Ectodermal cell (in vitro differentiated cells): Measurements from ENCODE around the gene ITPRIPL2.

Experiments
- H3K27ac ChIP-seq: 2 replicates; pipeline ENCODE4 v1.7.0; 2013; ENCODE audit warnings: mild to moderate bottlenecking, low read depth, low read length; ENCODE audit not compliant: insufficient read depth, poor library complexity, severe bottlenecking
- H3K27me3 ChIP-seq: 2 replicates; pipeline ENCODE4 v1.7.0; 2013; ENCODE audit warnings: mild to moderate bottlenecking, low read length; ENCODE audit not compliant: insufficient read depth, control insufficient read depth, poor library complexity, severe bottlenecking
- H3K36me3 ChIP-seq: one replicate; pipeline ENCODE4 v1.7.0; 2013; ENCODE audit warnings: low read length; ENCODE audit not compliant: control insufficient read depth, insufficient read depth
- H3K4me1 ChIP-seq: one replicate; pipeline ENCODE4 v1.7.0; 2013; ENCODE audit warnings: low read length; ENCODE audit not compliant: control insufficient read depth, insufficient read depth
- H3K4me3 ChIP-seq: 2 replicates; pipeline ENCODE4 v1.7.0; 2013; ENCODE audit warnings: low read depth, low read length, control low read depth; ENCODE audit not compliant: insufficient read depth
- H3K9me3 ChIP-seq: 2 replicates; pipeline ENCODE4 v1.7.0; 2013; ENCODE audit warnings: mild to moderate bottlenecking, low read length, moderate library complexity; ENCODE audit not compliant: control insufficient read depth
- WGBS, 2 experiments: methylation state at CpG; one replicate each; pipeline ENCODE4 v1.1.7; 2013; ENCODE audit warnings: missing lambda C conversion rate in 2 of 2; 5-methylcytosine and 5-hydroxymethylcytosine counted together

The ITPRIPL2 gene

GRCh38 chr16:19093631-19094541 is 19.9 kb upstream of the ITPRIPL2 start:
- no peaks in the 10 kb centered on the region for H3K36me3 ChIP-seq
- H3K4me3 ChIP-seq, result no peak overlapping the region
- H3K27me3 ChIP-seq, result no peaks in the 10 kb centered on the region
- H3K4me1 ChIP-seq, result no peaks in the 10 kb centered on the region
- H3K9me3 ChIP-seq, result no peaks in the 10 kb centered on the region
- 87 to 90% methylated on average over 15 of the region's 15 CpGs for WGBS, 2 experiments
- H3K27ac ChIP-seq, result no peak overlapping the region

DNA sequence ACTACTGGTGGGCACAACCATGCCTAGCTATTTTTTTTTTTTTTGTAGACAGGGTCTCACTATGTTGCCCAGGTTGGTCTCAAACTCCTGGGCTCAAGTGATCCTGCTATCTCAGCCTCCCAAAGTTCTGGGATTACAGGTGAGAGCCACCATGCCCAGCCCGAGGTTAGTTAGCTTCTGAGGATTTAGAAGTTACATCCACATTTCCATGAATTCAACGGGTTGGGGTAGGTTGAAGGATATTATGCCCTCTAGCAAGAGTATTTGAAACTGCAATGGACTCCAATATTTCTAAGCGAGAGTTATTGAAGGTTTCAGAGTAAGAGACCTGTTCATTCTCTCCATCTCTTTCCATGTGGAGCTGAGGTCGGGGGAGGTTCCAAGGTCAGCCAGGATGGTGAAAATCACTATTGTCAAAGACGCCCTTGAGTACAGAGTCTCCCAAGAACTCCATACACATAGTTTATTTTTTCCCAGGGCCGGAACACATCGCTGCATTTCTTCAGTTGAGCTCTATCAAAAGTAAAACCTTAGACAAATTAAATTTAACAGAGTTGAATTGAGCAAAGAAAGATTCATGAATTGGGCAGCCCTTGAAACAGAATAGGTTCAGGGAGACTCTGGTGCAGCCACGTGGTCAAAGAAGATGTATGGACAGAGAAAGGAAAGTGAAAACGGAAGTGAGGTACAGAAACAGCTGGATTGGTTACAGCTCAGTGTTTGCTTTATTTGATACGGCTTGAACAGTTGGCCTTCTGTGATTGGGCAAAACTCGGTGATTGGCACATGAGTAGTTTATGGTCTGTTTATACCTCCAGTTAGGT is 19.0 kb upstream of the ITPRIPL2 start:
- H3K27me3 ChIP-seq, result no peaks in the 10 kb centered on the region
- no peaks in the 10 kb centered on the region for H3K36me3 ChIP-seq
- no peak overlapping the region for H3K27ac ChIP-seq
- no peaks in the 10 kb centered on the region for H3K9me3 ChIP-seq
- H3K4me1 ChIP-seq, result no peaks in the 10 kb centered on the region
- no peak overlapping the region for H3K4me3 ChIP-seq
- 90 to 92% methylated on average over 11 of the region's 11 CpGs for WGBS, 2 experiments

- Histone ChIP-seq H3K4me1 (no peaks in the 10 kb centered on the region), H3K36me3 (no peaks in the 10 kb centered on the region), H3K4me3 (no peak overlapping the region), H3K27me3 (no peaks in the 10 kb centered on the region), H3K9me3 (no peaks in the 10 kb centered on the region), H3K27ac (no peak overlapping the region)
- WGBS, 2 experiments, result 85 to 90% methylated on average over 4 to 5 of the region's 5 CpGs
Measured at GRCh38 chr16:19095654-19096053, 18.1 kb upstream of the ITPRIPL2 start.

DNA sequence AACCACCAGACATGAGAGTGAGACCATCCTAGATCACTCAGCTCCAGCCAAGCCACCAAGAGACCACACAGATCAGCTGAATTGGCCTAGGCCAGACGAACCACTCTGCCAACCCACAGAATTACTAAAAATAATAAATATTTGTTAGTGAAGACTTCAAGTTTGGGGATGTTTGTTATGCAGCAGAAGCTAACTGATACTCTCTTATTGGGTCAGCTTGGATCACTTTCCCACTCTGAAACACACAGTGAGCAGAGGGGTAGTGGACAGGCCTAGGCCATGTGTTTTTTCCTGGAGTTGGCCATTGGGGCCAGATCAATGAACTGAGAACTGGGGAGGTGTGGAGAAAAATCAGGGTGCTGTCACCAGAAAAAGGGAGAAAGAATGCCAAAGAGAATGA is 15.6 kb upstream of the ITPRIPL2 start:
- H3K4me1 ChIP-seq, result no peaks in the 10 kb centered on the region
- no peak overlapping the region for H3K4me3 ChIP-seq
- H3K27me3 ChIP-seq, result no peaks in the 10 kb centered on the region
- H3K27ac ChIP-seq, result no peak overlapping the region
- 83% methylated on average over 1 of the region's 1 CpG; no CpG with 5 or more reads in 1 of the 2 experiments for WGBS, 2 experiments
- H3K36me3 ChIP-seq, result no peaks in the 10 kb centered on the region
- no peaks in the 10 kb centered on the region for H3K9me3 ChIP-seq

DNA sequence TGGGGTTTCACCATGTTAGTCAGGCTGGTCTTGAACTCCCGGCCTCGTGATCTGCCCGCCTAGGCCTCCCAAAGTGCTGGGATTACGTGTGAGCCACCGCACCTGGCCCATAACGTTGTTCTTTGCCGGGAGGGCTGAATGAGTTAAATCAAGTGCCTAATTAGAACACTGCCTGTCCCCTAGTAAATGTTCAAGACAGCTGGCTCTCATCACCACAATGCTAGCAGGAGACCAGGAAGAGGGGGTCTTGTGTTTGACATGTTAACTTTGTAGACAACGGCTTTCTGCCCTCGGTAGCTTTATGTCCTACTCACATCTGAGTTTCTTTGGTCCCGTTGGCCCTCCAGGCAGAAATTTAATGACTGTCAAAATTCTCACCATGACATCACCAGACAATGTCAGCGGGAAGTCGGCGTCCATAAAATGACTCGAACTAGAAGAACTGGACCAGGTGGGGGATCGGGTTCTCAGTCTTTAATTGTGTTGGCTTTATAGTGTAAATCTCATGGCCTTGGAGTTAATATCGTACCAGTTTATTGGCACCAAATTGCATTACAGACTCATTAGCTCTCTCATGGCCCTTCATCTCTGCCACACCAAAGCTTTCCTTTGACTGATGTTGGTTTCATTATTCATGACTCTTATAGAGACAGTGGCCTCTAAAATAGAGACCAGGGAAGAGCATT is 11.4 kb upstream of the ITPRIPL2 start:
- Histone ChIP-seq H3K27me3 (no peaks in the 10 kb centered on the region), H3K27ac (no peak overlapping the region), H3K36me3 (no peaks in the 10 kb centered on the region), H3K9me3 (no peaks in the 10 kb centered on the region), H3K4me3 (no peak overlapping the region), H3K4me1 (peaks cover 9% of the 10 kb centered on the region)
- 92 to 93% methylated on average over 16 of the region's 16 CpGs for WGBS, 2 experiments

DNA sequence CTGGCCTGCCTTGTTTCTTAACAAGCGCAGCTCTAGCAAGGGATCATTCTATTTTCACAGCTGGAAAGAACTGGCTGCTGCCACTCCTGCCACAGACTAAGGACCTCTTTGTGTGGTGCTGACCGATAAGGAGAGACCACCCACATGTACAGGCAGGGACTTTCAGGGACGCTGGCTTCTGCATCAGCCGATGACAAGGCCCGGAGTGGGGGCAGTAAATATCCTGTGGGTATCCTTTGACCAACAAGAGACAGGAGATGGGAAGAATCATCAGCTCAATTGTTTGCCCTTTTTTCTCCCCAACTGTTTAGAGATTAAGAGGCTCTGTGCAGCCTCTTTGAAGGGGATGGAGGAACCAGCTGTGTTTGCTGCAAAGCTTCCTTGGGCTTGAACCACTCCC is 9.2 kb upstream of the ITPRIPL2 start:
- Histone ChIP-seq H3K9me3 (no peaks in the 10 kb centered on the region), H3K4me3 (no peak overlapping the region), H3K36me3 (no peaks in the 10 kb centered on the region), H3K4me1 (peaks cover 9% of the 10 kb centered on the region), H3K27ac (no peak overlapping the region), H3K27me3 (no peaks in the 10 kb centered on the region)
- 42 to 51% methylated on average over 5 of the region's 5 CpGs for WGBS, 2 experiments

GRCh38 chr16:19105131-19105530 is 8.6 kb upstream of the ITPRIPL2 start:
- 81 to 86% methylated on average over 6 of the region's 6 CpGs for WGBS, 2 experiments
- no peaks in the 10 kb centered on the region for H3K36me3 ChIP-seq
- no peak overlapping the region for H3K27ac ChIP-seq
- no peak overlapping the region for H3K4me3 ChIP-seq
- H3K27me3 ChIP-seq, result no peaks in the 10 kb centered on the region
- H3K9me3 ChIP-seq, result no peaks in the 10 kb centered on the region
- peaks cover 9% of the 10 kb centered on the region for H3K4me1 ChIP-seq

GRCh38 chr16:19105891-19106624 is 7.7 kb upstream of the ITPRIPL2 start:
- H3K27ac ChIP-seq, result no peak overlapping the region
- no peaks in the 10 kb centered on the region for H3K27me3 ChIP-seq
- peaks cover 9% of the 10 kb centered on the region for H3K4me1 ChIP-seq
- no peak overlapping the region for H3K4me3 ChIP-seq
- H3K9me3 ChIP-seq, result no peaks in the 10 kb centered on the region
- WGBS, 2 experiments, result 76 to 77% methylated on average over 11 of the region's 11 CpGs
- H3K36me3 ChIP-seq, result no peaks in the 10 kb centered on the region

- WGBS, 2 experiments, result 93 to 96% methylated on average over 2 of the region's 2 CpGs
- H3K27ac ChIP-seq, result no peak overlapping the region
- H3K9me3 ChIP-seq, result no peaks in the 10 kb centered on the region
- H3K36me3 ChIP-seq, result no peaks in the 10 kb centered on the region
- peaks cover 9% of the 10 kb centered on the region for H3K4me1 ChIP-seq
- no peak overlapping the region for H3K4me3 ChIP-seq
- H3K27me3 ChIP-seq, result no peaks in the 10 kb centered on the region
Measured at GRCh38 chr16:19106625-19107020, 7.1 kb upstream of the ITPRIPL2 start.
